ENCODE data around the gene CHERP.

Gene CHERP, protein sequence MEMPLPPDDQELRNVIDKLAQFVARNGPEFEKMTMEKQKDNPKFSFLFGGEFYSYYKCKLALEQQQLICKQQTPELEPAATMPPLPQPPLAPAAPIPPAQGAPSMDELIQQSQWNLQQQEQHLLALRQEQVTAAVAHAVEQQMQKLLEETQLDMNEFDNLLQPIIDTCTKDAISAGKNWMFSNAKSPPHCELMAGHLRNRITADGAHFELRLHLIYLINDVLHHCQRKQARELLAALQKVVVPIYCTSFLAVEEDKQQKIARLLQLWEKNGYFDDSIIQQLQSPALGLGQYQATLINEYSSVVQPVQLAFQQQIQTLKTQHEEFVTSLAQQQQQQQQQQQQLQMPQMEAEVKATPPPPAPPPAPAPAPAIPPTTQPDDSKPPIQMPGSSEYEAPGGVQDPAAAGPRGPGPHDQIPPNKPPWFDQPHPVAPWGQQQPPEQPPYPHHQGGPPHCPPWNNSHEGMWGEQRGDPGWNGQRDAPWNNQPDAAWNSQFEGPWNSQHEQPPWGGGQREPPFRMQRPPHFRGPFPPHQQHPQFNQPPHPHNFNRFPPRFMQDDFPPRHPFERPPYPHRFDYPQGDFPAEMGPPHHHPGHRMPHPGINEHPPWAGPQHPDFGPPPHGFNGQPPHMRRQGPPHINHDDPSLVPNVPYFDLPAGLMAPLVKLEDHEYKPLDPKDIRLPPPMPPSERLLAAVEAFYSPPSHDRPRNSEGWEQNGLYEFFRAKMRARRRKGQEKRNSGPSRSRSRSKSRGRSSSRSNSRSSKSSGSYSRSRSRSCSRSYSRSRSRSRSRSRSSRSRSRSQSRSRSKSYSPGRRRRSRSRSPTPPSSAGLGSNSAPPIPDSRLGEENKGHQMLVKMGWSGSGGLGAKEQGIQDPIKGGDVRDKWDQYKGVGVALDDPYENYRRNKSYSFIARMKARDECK

GRCh38 chr19:16542045-16542909, at the start of gene CHERP:
Gene CHERP, minus strand, starts transcription at chr19:16542437. Its CDS starts 59 bp downstream, at chr19:16542378.
- peak; percentile 94 for DNase-seq

DNA sequence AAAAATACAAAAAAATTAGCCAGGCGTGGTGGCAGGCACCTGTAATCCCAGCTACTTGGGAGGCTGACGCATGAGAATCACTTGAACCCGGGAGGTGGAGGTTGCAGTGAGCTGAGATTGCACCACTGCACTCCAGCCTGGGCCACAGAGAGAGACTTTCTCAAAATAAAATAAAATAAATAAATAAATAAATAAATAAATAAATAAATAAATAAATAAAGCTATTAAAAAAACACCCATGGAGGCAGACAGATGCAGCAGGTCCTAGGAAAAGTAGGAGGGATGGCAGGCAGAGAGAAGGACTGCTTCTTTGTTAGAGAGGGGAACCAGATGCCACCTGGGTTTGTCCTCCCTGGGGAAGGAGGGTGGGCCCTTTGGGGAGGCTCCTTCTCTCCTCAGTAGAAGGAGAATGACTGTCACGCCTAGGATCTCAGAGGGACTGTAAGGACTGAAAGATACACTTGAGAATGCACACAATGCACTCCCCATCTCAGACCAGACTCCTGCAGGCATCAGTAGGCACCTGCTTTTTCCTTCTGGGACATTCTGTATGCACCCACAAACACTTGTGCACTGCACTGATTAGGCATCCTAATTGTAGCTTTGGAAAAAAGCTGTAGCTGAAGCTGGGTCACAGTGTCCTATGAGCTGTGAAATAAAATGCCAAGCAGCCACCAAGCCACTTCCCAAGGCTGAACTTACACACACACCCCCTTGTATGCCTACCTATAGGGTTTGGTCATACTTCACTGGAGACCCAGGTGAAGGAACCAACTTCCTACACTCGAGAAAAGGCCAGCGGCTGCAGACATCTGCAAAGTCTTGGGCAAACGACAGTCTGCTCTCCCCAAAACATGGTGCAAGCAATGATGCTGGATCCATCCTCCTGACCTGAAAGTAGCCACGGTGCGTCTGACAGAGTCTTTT, 48.9 kb upstream of the CHERP start:
- DNase-seq, result no peak

GRCh38 chr19:16589917-16590316, 47.7 kb upstream of the CHERP start:
- no peak for DNase-seq

DNA sequence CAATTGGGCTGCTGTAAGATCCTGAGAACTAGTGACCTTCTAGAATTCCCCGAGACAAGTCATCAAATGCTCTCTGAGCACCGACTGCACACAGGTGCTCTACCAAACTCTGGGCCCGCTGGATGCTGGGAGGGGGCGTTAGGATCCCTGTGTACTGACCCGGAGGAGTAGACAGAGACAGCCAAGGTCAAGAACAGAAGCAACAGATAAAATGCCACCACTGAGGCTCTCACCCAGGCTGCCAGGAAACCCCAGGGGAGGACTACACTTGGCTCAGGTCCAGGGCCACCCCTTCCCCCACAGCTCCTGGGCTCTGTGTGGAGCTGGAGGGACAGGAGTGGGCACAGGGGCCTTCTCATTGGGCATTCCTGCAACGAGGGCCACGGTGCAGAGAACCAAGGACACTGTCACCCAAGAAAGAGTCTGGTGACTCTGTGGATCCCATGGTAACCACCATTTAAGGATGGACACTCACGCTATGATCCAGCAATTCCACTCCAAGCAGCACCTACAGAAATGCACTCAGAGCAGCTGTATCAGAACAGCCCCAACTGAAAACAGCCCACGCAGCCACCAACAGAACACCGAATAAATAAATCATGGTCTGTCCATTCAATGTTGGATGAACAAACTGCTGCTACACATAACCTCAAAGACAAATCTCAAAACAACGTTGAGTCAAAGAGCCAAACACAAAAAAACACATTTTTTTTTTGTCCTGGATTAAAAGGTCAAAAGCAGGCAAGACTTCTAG, 46.8 kb upstream of the CHERP start:
- DNase-seq, result no peak

GRCh38 chr19:16587833-16588823, 45.9 kb upstream of the CHERP start:
- DNase-seq, result peak; percentile 68

GRCh38 chr19:16586991-16587832, 45.0 kb upstream of the CHERP start:
- peak; percentile 71 for DNase-seq

GRCh38 chr19:16586477-16586871, 44.2 kb upstream of the CHERP start:
- DNase-seq, result peak; percentile 35

- no peak for DNase-seq
Measured at GRCh38 chr19:16585808-16586476, 43.7 kb upstream of the CHERP start.

GRCh38 chr19:16585094-16585801, 43.0 kb upstream of the CHERP start:
- no peak for DNase-seq

- DNase-seq, result peak; percentile 88
Measured at GRCh38 chr19:16584248-16585093, 42.2 kb upstream of the CHERP start.

DNA sequence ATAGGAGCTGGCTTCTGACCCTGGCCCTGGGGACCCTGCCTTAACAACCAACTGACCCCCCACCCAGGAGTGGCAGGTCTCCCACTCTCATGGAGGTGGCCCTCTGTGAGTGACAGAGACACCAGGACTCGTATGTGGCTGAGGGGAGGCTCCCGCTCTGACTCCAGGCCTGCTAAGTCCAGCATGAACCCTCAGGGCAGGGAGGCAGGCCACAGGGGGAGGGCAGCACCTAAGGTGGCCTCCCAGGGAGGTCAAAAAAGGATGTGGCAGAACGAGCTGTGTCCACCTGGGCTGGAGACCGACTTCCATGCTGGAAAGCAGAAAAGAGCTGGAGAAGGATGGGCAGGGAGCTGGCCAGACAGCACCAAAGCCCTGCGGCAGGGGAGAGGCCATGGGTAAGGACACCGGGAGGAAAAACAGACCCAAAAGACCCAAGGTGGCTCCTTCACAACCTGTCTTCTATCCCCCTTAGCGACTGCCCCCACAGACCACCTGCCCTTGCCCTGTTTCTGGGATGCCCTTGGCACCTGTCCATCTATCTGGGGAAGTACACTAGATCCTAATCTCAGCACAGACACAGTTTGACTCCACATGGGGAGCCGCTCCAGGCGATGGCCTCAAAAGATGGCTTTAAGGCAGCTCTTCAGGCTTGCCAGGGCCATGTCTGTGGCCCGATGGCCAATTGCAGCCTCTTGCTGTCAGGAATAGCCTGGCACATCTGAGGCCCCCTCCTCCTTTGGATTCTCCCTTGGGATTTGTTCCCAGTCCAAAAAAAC, 40.4 kb upstream of the CHERP start:
- no peak for DNase-seq

DNA sequence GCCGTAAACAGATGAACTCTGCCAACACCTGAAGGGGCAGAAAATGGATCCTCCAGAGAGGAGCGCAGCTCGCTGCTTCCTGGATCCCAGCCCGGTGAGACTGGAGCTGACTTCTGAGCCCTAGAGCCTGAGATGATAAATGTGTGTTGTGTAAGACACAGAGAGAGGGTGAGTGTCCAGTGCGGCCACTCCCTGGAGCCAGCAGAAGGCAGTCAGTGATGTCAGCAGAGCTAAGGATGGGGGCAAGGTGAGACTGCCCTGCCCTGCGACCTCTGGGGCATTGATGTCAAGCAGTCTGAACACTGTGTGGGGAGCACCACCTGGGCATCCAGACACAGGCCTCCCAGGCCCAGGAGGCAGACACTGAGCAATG, 39.7 kb upstream of the CHERP start:
- no peak for DNase-seq

- no peak for DNase-seq
Measured at GRCh38 chr19:16581145-16581970, 39.1 kb upstream of the CHERP start.

DNA sequence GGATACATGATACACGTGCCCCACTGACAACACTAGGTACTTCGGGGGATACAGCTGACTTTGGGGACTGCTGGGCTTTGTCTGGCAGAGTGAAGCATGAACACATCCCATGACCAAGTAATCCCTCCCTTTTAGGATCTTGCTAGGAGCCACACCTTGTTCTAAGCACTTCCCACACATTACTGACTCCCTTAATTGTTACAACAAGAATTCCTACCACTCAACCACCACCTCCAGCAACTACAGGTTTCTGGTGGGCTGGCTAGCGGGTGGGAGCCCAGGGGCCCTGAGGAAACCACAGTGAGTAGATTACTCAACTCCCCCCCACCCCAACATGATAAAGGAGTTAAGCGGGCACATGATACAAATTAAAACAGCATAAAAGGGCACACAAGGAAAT, 37.1 kb upstream of the CHERP start:
- DNase-seq, result no peak

GRCh38 chr19:16577531-16577985, 35.3 kb upstream of the CHERP start:
- DNase-seq, result no peak

All from activated T-cell treated with anti-CD3 and anti-CD28 coated beads, Interleukin-2, amount 50 U/mL, for 1 hour (primary cell).